Endothelial cell of umbilical vein (primary cell): ENCODE data around the gene HBS1L. TPM values are rescaled to one million over a fixed set of nuclear protein-coding genes. Genes with fewer than 3 reads are reported as not detected.

Experiments
- BruUV-seq: library from RNA; stranded (reverse); fragments of 400-500 nt; replicated peaks from 2 replicates; lab custom pipeline; 2021; lab: Mats Ljungman, UMichigan
- CTCF ChIA-PET: fragments of 300-600, 350-600 bp; sonication (Branson Sonifier 250); formaldehyde crosslinking; loops from one replicate; lab custom pipeline; 2021; ENCODE audit warnings: antibody characterized with exemption, inconsistent platforms; lab: Charles Lee
- POLR2A ChIA-PET: fragments of 300-600, 350-600 bp; sonication (Branson Sonifier 250); formaldehyde crosslinking; loops from one replicate; lab custom pipeline; 2021; ENCODE audit warnings: antibody characterized with exemption, inconsistent platforms; lab: Charles Lee
- DNase-seq: peaks from one replicate; pipeline ENCODE4 v3.0.0-alpha.2; 2011; ENCODE audit warnings: low read depth, low spot score
- FAIRE-seq: peaks from 2 replicates; lab custom pipeline; 2011; peaks lifted over from hg19 to GRCh38; lab: Jason Lieb, UNC
- H2AFZ ChIP-seq: 2 replicates; pipeline ENCODE4 v1.6.0; 2012; ENCODE audit warnings: low read depth, low read length, control low read depth, inconsistent platforms
- H3K27ac ChIP-seq: 2 replicates; pipeline ENCODE4 v1.5.1; 2011; ENCODE audit warnings: low read depth, mild to moderate bottlenecking, control low read depth, low read length, moderate library complexity; ENCODE audit not compliant: insufficient read depth
- H3K27me3 ChIP-seq, 2 experiments: 2 replicates each; pipeline versions ENCODE4 v1.6.0 to v1.6.1; 2011; ENCODE audit warnings: low read length in 2 of 2, mixed read lengths in 1 of 2; ENCODE audit not compliant: control insufficient read depth in 2 of 2, insufficient read depth in 2 of 2
- H3K36me3 ChIP-seq, 2 experiments: 2 replicates in 1 of 2; 3 replicates in 1 of 2; pipeline ENCODE4 v1.5.1; 2011; ENCODE audit warnings: low read length in 2 of 2, mild to moderate bottlenecking in 1 of 2, moderate library complexity in 1 of 2; ENCODE audit not compliant: control insufficient read depth in 2 of 2, insufficient read depth in 2 of 2; ENCODE audit errors: extremely low read depth in 1 of 2
- H3K4me1 ChIP-seq: 3 replicates; pipeline ENCODE4 v1.5.1; 2011; ENCODE audit warnings: mild to moderate bottlenecking, low read length; ENCODE audit not compliant: control insufficient read depth, insufficient read depth; ENCODE audit errors: extremely low read depth
- H3K4me2 ChIP-seq: 2 replicates; pipeline ENCODE4 v1.6.1; 2011; ENCODE audit warnings: low read length, control low read depth, mixed read lengths; ENCODE audit not compliant: insufficient read depth
- H3K4me3 ChIP-seq, 3 experiments: fragments of 200-600 bp in 1 of 3; sonication (generic), shearing (Covaris generic) in 1 of 3; replicated peaks in 1 of 3; 2 replicates each; pipeline ENCODE4 v1.5.1; 2011 to 2016; ENCODE audit warnings: control low read depth in 3 of 3, low read length in 3 of 3, mild to moderate bottlenecking in 2 of 3, inconsistent platforms in 1 of 3, low read depth in 1 of 3, moderate library complexity in 1 of 3; ENCODE audit not compliant: insufficient read depth in 1 of 3
- H3K79me2 ChIP-seq: 2 replicates; pipeline ENCODE4 v1.6.0; 2012; ENCODE audit warnings: low read length, inconsistent platforms; ENCODE audit not compliant: control insufficient read depth, insufficient read depth
- H3K9ac ChIP-seq: replicated peaks from 2 replicates; pipeline ENCODE3; 2011; ENCODE audit warnings: low read length, control low read depth; ENCODE audit not compliant: insufficient read depth; ENCODE audit errors: extremely low read depth
- H3K9me1 ChIP-seq: replicated peaks from 3 replicates; pipeline ENCODE4 v1.6.0; 2011; ENCODE audit warnings: mild to moderate bottlenecking, low read length; ENCODE audit not compliant: control insufficient read depth, insufficient read depth; ENCODE audit errors: extremely low read depth
- H3K9me3 ChIP-seq: replicated peaks from 2 replicates; pipeline ENCODE4 v1.5.1; 2012; ENCODE audit warnings: low read length, inconsistent platforms; ENCODE audit not compliant: control insufficient read depth, insufficient read depth
- H4K20me1 ChIP-seq: replicated peaks from 2 replicates; pipeline ENCODE3; 2011; ENCODE audit warnings: mild to moderate bottlenecking, low read length; ENCODE audit not compliant: control insufficient read depth, insufficient read depth; ENCODE audit errors: extremely low read depth
- EZH2 ChIP-seq: IDR thresholded peaks from 2 replicates; pipeline ENCODE4 v1.6.1; 2012; ENCODE audit warnings: borderline replicate concordance, low read depth, mild to moderate bottlenecking, moderate library complexity, low read length, inconsistent platforms; ENCODE audit not compliant: severe bottlenecking
- FOS ChIP-seq: IDR thresholded peaks from 2 replicates; pipeline ENCODE4 v1.6.1; 2011; ENCODE audit warnings: mild to moderate bottlenecking, low read length, moderate library complexity, borderline replicate concordance; ENCODE audit not compliant: insufficient read depth
- JUN ChIP-seq: IDR thresholded peaks from 2 replicates; pipeline ENCODE4 v1.6.1; 2011; ENCODE audit warnings: borderline replicate concordance, low read depth; ENCODE audit not compliant: insufficient read length, insufficient read depth
- MYC ChIP-seq: IDR thresholded peaks from one replicate; pipeline ENCODE4 v1.6.1; 2011; ENCODE audit warnings: mild to moderate bottlenecking, low read depth, low read length
- POLR2A ChIP-seq: IDR thresholded peaks from 2 replicates; pipeline ENCODE4 v1.6.1; 2012; ENCODE audit warnings: low read depth, mild to moderate bottlenecking, control low read depth, low read length
- POLR2AphosphoS5 ChIP-seq: IDR thresholded peaks from 2 replicates; pipeline ENCODE4 v1.6.1; 2012; ENCODE audit warnings: low read depth, mild to moderate bottlenecking, control low read depth, low read length, moderate library complexity; ENCODE audit not compliant: insufficient read depth
- dilution Hi-C: fragments of 300-500 bp; cut with MboI; formaldehyde crosslinking; loops from one replicate; pipeline ENCODE4 v1.15.0; 2019; ENCODE audit warnings: low sequenced_read_pairs; ENCODE audit not compliant: extremely low pct_ligation_motif_present
- intact Hi-C: fragments of 100-400 bp; cut with micrococcal nuclease; formaldehyde crosslinking; loops from one replicate; pipeline ENCODE4 v1.10.0; 2022
- polyA plus RNA-seq, 4 experiments: library from polyadenylated mRNA; depleted of rRNA in 3 of 4; stranded (reverse) in 3 of 4; unstranded in 1 of 4; fragments of >200 nt; gene quantifications; 2 replicates each; pipeline versions ENCODE4 v1.2.1 to v1.2.3, GENCODE V29; 2011 to 2012; ENCODE audit warnings: missing spikeins in 1 of 4
- total RNA-seq: library from RNA; stranded (reverse); gene quantifications from 2 replicates; pipeline ENCODE4 v1.2.3, GENCODE V29; 2021

HBS1L gene
- total and polyA plus RNA-seq, 2 donors (not counting 3 experiments of a cell fraction or from before 2014, with no cell fraction given): 23.7 to 74.6 TPM

DNA sequence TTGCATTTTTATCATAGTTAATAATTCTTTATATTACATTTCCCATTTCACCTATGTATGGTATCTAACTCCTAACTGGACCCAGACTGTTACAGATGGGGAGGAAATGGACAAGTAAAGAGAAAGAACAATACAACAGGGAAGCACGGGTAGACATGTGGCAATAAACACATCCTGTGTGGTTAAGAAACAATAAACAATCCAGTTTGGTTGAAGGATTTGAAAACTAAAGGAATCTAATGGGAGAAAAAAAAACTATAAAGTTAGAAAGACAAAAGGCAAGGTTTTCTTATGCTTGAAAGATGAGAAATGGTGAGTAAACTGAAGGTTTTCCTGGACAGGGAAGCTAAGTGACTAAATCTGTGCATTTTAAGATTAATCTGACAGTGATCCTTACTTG, 69.8 kb downstream of the HBS1L start:
- TF ChIP-seq POLR2AphosphoS5 (peak; percentile 31), EZH2 (no peak)
- H2AFZ ChIP-seq: no peak overlapping the region

GRCh38 chr6:134983823-134984222, 70.8 kb downstream of the HBS1L start:
- BruUV-seq: no TSS peak
- ChIA-PET POLR2A (no interaction called here), CTCF (no interaction called here)
- peaks cover 8 to 12% of the 10 kb centered on the region in 2 experiments for H3K36me3 ChIP-seq
- no peak for TF ChIP-seq POLR2A
- TF ChIP-seq EZH2: no peak
- TF ChIP-seq MYC: no peak
- TF ChIP-seq POLR2AphosphoS5: no peak
- no peak for TF ChIP-seq FOS
- no peak for TF ChIP-seq JUN
- H3K9me1 ChIP-seq: no peaks in the 10 kb centered on the region
- no peaks in the 10 kb centered on the region for H3K27me3 ChIP-seq
- no peak for DNase-seq
- no peak overlapping the region for H3K4me3 ChIP-seq
- no peaks in the 10 kb centered on the region for H3K79me2 ChIP-seq
- peaks cover 22% of the 10 kb centered on the region for H3K4me1 ChIP-seq
- no peak for FAIRE-seq
- H2AFZ ChIP-seq: no peak overlapping the region
- intact Hi-C loops: no loop called here
- H3K4me2 ChIP-seq: no peak overlapping the region
- H3K27ac ChIP-seq: peak overlapping the region; percentile 31
- H3K9me3 ChIP-seq: no peaks in the 10 kb centered on the region
- dilution Hi-C loops: no loop called here
- H3K9ac ChIP-seq: no peak overlapping the region
- no peaks in the 10 kb centered on the region for H4K20me1 ChIP-seq

More for the DNA sequence above, 69.8 kb downstream of the HBS1L start:
- CTCF ChIA-PET: no interaction called here
- Histone ChIP-seq H3K36me3 (peaks cover 5 to 9% of the 10 kb centered on the region in 2 experiments), H3K27me3 (no peaks in the 10 kb centered on the region), H3K4me3 (peak overlapping the region in 1 of 3 experiments; percentile 27), H3K9ac (peak overlapping the region; percentile 38), H3K79me2 (no peaks in the 10 kb centered on the region), H3K27ac (peak overlapping the region; percentile 78), H3K4me1 (peaks cover 22% of the 10 kb centered on the region), H4K20me1 (no peaks in the 10 kb centered on the region), H3K9me1 (no peaks in the 10 kb centered on the region), H3K4me2 (peak overlapping the region; percentile 82), H3K9me3 (no peaks in the 10 kb centered on the region)
- DNase-seq (peak; percentile 72), FAIRE-seq (peak; percentile 33)
- dilution Hi-C loops: no loop called here
- POLR2A ChIA-PET: no interaction called here
- BruUV-seq: no TSS peak
- intact Hi-C loops: no loop called here
